Spleen (tissue), 7 donors: ENCODE measurements around the gene MLYCD.

Experiments used
- CTCF ChIP-seq, 11 experiments: fragments of 200-600 bp in 7 of 11; fragments of 450-650 bp in 4 of 11; sonication (generic) in 4 of 11; IDR thresholded peaks in 8 of 11; conservative IDR thresholded peaks in 3 of 11; 1 replicate in 7 of 11; 2 replicates in 4 of 11; pipeline versions ENCODE4 v1.4.0 to v1.8.0; 2016 to 2021; ENCODE audit warnings: antibody characterized with exemption in 11 of 11, inconsistent platforms in 4 of 11, mild to moderate bottlenecking in 1 of 11
- POLR2A ChIP-seq, 3 donors: fragments of 450-650 bp; IDR thresholded peaks; one replicate each; pipeline ENCODE4 v1.5.1; 2017; ENCODE audit warnings: antibody characterized with exemption in 3 of 3, mild to moderate bottlenecking in 1 of 3
- POLR2AphosphoS5 ChIP-seq, 3 donors: sonication (generic); formaldehyde crosslinking; IDR thresholded peaks; one replicate each; pipeline ENCODE4 v1.5.1; 2017; ENCODE audit warnings: antibody characterized with exemption in 3 of 3
- donor health status: DM: no; HTN: no; CAD: no; lungs with moderate emphysema.
- donor health status: DM: no; HTN: no; CAD: no.
- donor health status: DM: no; HTN: no; CAD: no.

GRCh38 chr16:83856792-83857191 is 42.1 kb upstream of the MLYCD start:
- TF ChIP-seq CTCF (IDR thresholded peaks at IDR 0.05 in 8 of 11, conservative IDR thresholded peaks at IDR 0.05 in 3 of 11) (no peak), POLR2AphosphoS5 (IDR thresholded peaks at IDR 0.05) (no peak), POLR2A (IDR thresholded peaks at IDR 0.05) (no peak)
